Measurements from ENCODE around the gene ACVR1B. TPM values are rescaled to one million over a fixed set of nuclear protein-coding genes. Genes with fewer than 3 reads are reported as not detected.

ACVR1B gene
- total and polyA plus RNA-seq, 2 of the 8 experiments (the other 6 are each of a cell fraction or from before 2014, with no cell fraction given): 16.0 to 19.2 TPM

- no peak overlapping the region for H3K4ac ChIP-seq (replicated peaks; ENCODE audit: insufficient read length, low read depth, low read length)
- H3K4me2 ChIP-seq (ENCODE audit: insufficient read depth in 1 of 2, low read depth in 2 of 2, low read length in 2 of 2): peak overlapping the region; percentile 38 to 74
- no peak overlapping the region for H3K56ac ChIP-seq (replicated peaks; ENCODE audit: insufficient read length, low read depth, low read length)
- H3K23me2 ChIP-seq (ENCODE audit: low read depth, low read length): no peaks in the 10 kb centered on the region; the same call in 1 of the 2 replicates
- no peak overlapping the region for H4K5ac ChIP-seq (ENCODE audit: insufficient read length, low read depth, low read length)
- no peaks in the 10 kb centered on the region; a peak in 1 of 8 replicates for H3K36me3 ChIP-seq (ENCODE audit: control insufficient read depth in 2 of 4, insufficient read depth in 4 of 4, low read length in 3 of 4)
- H4K20me1 ChIP-seq (replicated peaks in 1 of 2; ENCODE audit: control insufficient read depth in 1 of 2, insufficient read depth in 2 of 2, low read length in 2 of 2): peaks cover 0 to 3% of the 10 kb centered on the region in 2 experiments
- 0 out of 2 replicates have a peak overlapping the region, but pooled peaks have one; percentile 39 for H2AK5ac ChIP-seq (ENCODE audit: low read depth, low read length)
- ChIA-PET CTCF (ENCODE audit: partially characterized antibody) (interaction anchor here (1.2 to 38.2 kb wide), 6 partner anchors 9 to 51 kb away, joined by 3 to 1249 read pairs (median 514); partner anchors contain the start of genes ATG101, NR4A1, SMIM41 and TAMALIN), POLR2A (ENCODE audit: partially characterized antibody) (interaction anchor here (1.1 to 4.3 kb wide), 2 partner anchors 10 kb away, joined by 3 to 31 read pairs; partner anchors contain the start of gene TAMALIN)
- no peak overlapping the region for H3K14ac ChIP-seq (ENCODE audit: insufficient read length)
- H3K79me1 ChIP-seq (ENCODE audit: low read depth, low read length): no peaks in the 10 kb centered on the region
- H3K23ac ChIP-seq (ENCODE audit: insufficient read length): no peak overlapping the region
- no peak overlapping the region for H3K9ac ChIP-seq (replicated peaks in 1 of 4; ENCODE audit: extremely low read depth in 1 of 4, low read depth in 3 of 4, low read length in 3 of 4)
- peaks cover 5 to 27% (median 16%) of the 10 kb centered on the region in 4 experiments for H3K4me1 ChIP-seq (replicated peaks in 1 of 4; ENCODE audit: control insufficient read depth in 3 of 4, insufficient read depth in 4 of 4, low read length in 3 of 4)
- peak overlapping the region in 1 of 4 experiments; percentile 49; a peak in 1 of 8 replicates for H3K4me3 ChIP-seq (ENCODE audit: extremely low read depth in 1 of 4, insufficient read depth in 2 of 4, low read depth in 3 of 4, low read length in 4 of 4)
- H3K79me2 ChIP-seq (ENCODE audit: control insufficient read depth in 1 of 2, insufficient read depth in 2 of 2, low read length in 2 of 2): no peaks in the 10 kb centered on the region
- no peak for TF ChIP-seq NRF1 (IDR thresholded peaks at IDR 0.05; ENCODE audit: low read depth, low read length)
- TF ChIP-seq RXRA (IDR thresholded peaks at IDR 0.05; ENCODE audit: insufficient read depth, low read depth, low read length): no peak
- TF ChIP-seq YY1 (IDR thresholded peaks at IDR 0.05; ENCODE audit: low read depth, low read length): no peak
- no peak for TF ChIP-seq TBP (IDR thresholded peaks at IDR 0.05; ENCODE audit: low read depth, low read length)
- TF ChIP-seq CREB1 (IDR thresholded peaks at IDR 0.05): no peak
- TF ChIP-seq POLR2A (IDR thresholded peaks at IDR 0.05; ENCODE audit: control extremely low read depth in 1 of 2, low read depth in 2 of 2, low read length in 2 of 2): no peak
- TF ChIP-seq POLR2AphosphoS5 (IDR thresholded peaks at IDR 0.05; ENCODE audit: low read depth, low read length): no peak
- TF ChIP-seq MAFK (IDR thresholded peaks at IDR 0.05; ENCODE audit: low read depth, low read length): no peak
- no peak for TF ChIP-seq EP300 (IDR thresholded peaks at IDR 0.05; ENCODE audit: borderline replicate concordance in 1 of 2, low read depth in 2 of 2, low read length in 2 of 2)
- no peak for TF ChIP-seq SP1 (IDR thresholded peaks at IDR 0.05; ENCODE audit: low read depth, low read length)
- TF ChIP-seq CTBP2 (IDR thresholded peaks at IDR 0.05; ENCODE audit: borderline replicate concordance, insufficient read depth, insufficient read length, low read length): no peak
- no peak for TF ChIP-seq TAF1 (IDR thresholded peaks at IDR 0.05; ENCODE audit: low read depth, low read length)
- 87% methylated on average over 9 of the region's 10 CpGs; no CpG with 5 or more reads in 1 of the 2 experiments for WGBS, 2 experiments (ENCODE audit: extremely low coverage in 1 of 2, insufficient coverage in 1 of 2, insufficient read length in 1 of 2, insufficient replicate concordance in 2 of 2, low coverage in 1 of 2, low lambda C conversion rate in 2 of 2, missing lambda C conversion rate in 1 of 2)
- no peak overlapping the region for H2BK12ac ChIP-seq (ENCODE audit: low read depth, low read length)
- H3K18ac ChIP-seq (ENCODE audit: extremely low read depth, low read length): no peak overlapping the region
- H2BK120ac ChIP-seq (replicated peaks; ENCODE audit: low read depth, low read length): no peak overlapping the region
- no peak overlapping the region for H4K8ac ChIP-seq (ENCODE audit: extremely low read depth, insufficient read depth, low read length)
- H3K9me3 ChIP-seq (ENCODE audit: insufficient read depth in 2 of 2, low read depth in 1 of 2, low read length in 1 of 2): no peaks in the 10 kb centered on the region
- DNase-seq (ENCODE audit: low read depth in 1 of 2, low spot score in 2 of 2) (no peak), FAIRE-seq (no peak)
- no peak overlapping the region for H2BK20ac ChIP-seq (ENCODE audit: low read length)
- no peak overlapping the region for H2BK5ac ChIP-seq (ENCODE audit: low read depth, low read length)
- no peak overlapping the region for H2AFZ ChIP-seq (ENCODE audit: low read length)
- H2BK15ac ChIP-seq (ENCODE audit: low read length): peak overlapping the region; percentile 31; the same call in 1 of the 2 replicates
- H3K27ac ChIP-seq (ENCODE audit: low read depth, low read length): no peak overlapping the region
- no peak overlapping the region for H4K91ac ChIP-seq (replicated peaks; ENCODE audit: insufficient read length, low read length)
- H3K27me3 ChIP-seq (replicated peaks in 1 of 4; ENCODE audit: control insufficient read depth in 3 of 4, extremely low read depth in 1 of 4, insufficient read depth in 3 of 4, low read length in 3 of 4): peaks cover 1 to 46% (median 24%) of the 10 kb centered on the region in 4 experiments
These were observed 64.1 kb downstream of the ACVR1B start for GRCh38 chr12:52015532-52016041.
